Neural crest cell (in vitro differentiated cells): ENCODE results near the gene SASH3. TPM values are rescaled to one million over a fixed set of nuclear protein-coding genes. Genes with fewer than 3 reads are reported as not detected.

Source experiments
- DNase-seq: peaks from one replicate; pipeline ENCODE4 v3.0.0; 2021; ENCODE audit warnings: low read depth, mixed read lengths, low spot score
- H3K27ac Mint-ChIP-seq: one replicate; pipeline ENCODE4 v1.8.0; 2021; ENCODE audit warnings: mild to moderate bottlenecking, mixed read lengths; ENCODE audit not compliant: unreplicated experiment
- H3K27me3 Mint-ChIP-seq: 2 replicates; pipeline ENCODE4 v1.8.0; 2021; ENCODE audit warnings: low read depth, mild to moderate bottlenecking, mixed read lengths
- H3K36me3 Mint-ChIP-seq: 2 replicates; pipeline ENCODE4 v1.8.0; 2021; ENCODE audit warnings: low read depth, mild to moderate bottlenecking, mixed read lengths
- H3K4me1 Mint-ChIP-seq: 2 replicates; pipeline ENCODE4 v1.8.0; 2021; ENCODE audit warnings: mixed read lengths
- H3K4me3 Mint-ChIP-seq: one replicate; pipeline ENCODE4 v1.8.0; 2021; ENCODE audit warnings: mild to moderate bottlenecking, mixed read lengths
- H3K9me3 Mint-ChIP-seq: 2 replicates; pipeline ENCODE4 v1.8.0; 2021; ENCODE audit warnings: mixed read lengths
- CTCF ChIP-seq: fragments of 200-600 bp; sonication (generic); conservative IDR thresholded peaks from 2 replicates; pipeline ENCODE4 v1.5.0; 2021; ENCODE audit warnings: antibody characterized with exemption, mild to moderate bottlenecking
- total RNA-seq: library from RNA; stranded (reverse); gene quantifications from 2 replicates; pipeline ENCODE4 v1.2.1, GENCODE V29; 2021

SASH3 gene
- total RNA-seq, 1 donor from 2014 or later = not detected

- no peaks in the 10 kb centered on the region for H3K27me3 Mint-ChIP-seq
- H3K4me1 Mint-ChIP-seq = peaks cover 15% of the 10 kb centered on the region
- DNase-seq = no peak
- TF ChIP-seq CTCF = no peak
- H3K9me3 Mint-ChIP-seq = peaks cover 11% of the 10 kb centered on the region
- peaks cover 23% of the 10 kb centered on the region for H3K36me3 Mint-ChIP-seq
- no peak overlapping the region for H3K27ac Mint-ChIP-seq
- H3K4me3 Mint-ChIP-seq = no peak overlapping the region
Measured at GRCh38 chrX:129804806-129805205, 25.1 kb downstream of the SASH3 start.

GRCh38 chrX:129808158-129808828 lies 28.5 kb downstream of the SASH3 start:
- H3K27ac Mint-ChIP-seq = no peak overlapping the region
- TF ChIP-seq CTCF = no peak
- H3K27me3 Mint-ChIP-seq = no peaks in the 10 kb centered on the region
- peaks cover 28% of the 10 kb centered on the region for H3K36me3 Mint-ChIP-seq
- DNase-seq = no peak
- no peak overlapping the region for H3K4me3 Mint-ChIP-seq
- H3K4me1 Mint-ChIP-seq = peaks cover 6% of the 10 kb centered on the region
- H3K9me3 Mint-ChIP-seq = peaks cover 11% of the 10 kb centered on the region

- no peak overlapping the region for H3K27ac Mint-ChIP-seq
- H3K27me3 Mint-ChIP-seq = no peaks in the 10 kb centered on the region
- no peaks in the 10 kb centered on the region for H3K4me1 Mint-ChIP-seq
- H3K36me3 Mint-ChIP-seq = peaks cover 35% of the 10 kb centered on the region
- no peak for TF ChIP-seq CTCF
- no peak overlapping the region for H3K4me3 Mint-ChIP-seq
- H3K9me3 Mint-ChIP-seq = peaks cover 13% of the 10 kb centered on the region
- no peak for DNase-seq
Measured at GRCh38 chrX:129808829-129809796, 29.4 kb downstream of the SASH3 start.

GRCh38 chrX:129813662-129814368 lies 34.1 kb downstream of the SASH3 start:
- Mint-ChIP-seq H3K9me3 (peaks cover 13% of the 10 kb centered on the region), H3K4me3 (no peak overlapping the region), H3K36me3 (peaks cover 31% of the 10 kb centered on the region), H3K27ac (no peak overlapping the region), H3K4me1 (no peaks in the 10 kb centered on the region), H3K27me3 (no peaks in the 10 kb centered on the region)
- TF ChIP-seq CTCF = no peak
- DNase-seq = no peak

GRCh38 chrX:129818123-129818522 lies 38.4 kb downstream of the SASH3 start:
- H3K4me1 Mint-ChIP-seq = no peaks in the 10 kb centered on the region
- no peak for TF ChIP-seq CTCF
- H3K27me3 Mint-ChIP-seq = no peaks in the 10 kb centered on the region
- H3K36me3 Mint-ChIP-seq = peaks cover 21% of the 10 kb centered on the region
- H3K9me3 Mint-ChIP-seq = peaks cover 11% of the 10 kb centered on the region
- H3K27ac Mint-ChIP-seq = no peak overlapping the region
- DNase-seq = no peak
- H3K4me3 Mint-ChIP-seq = no peak overlapping the region
